ENCODE results near the gene MILR1. TPM values are rescaled to one million over a fixed set of nuclear protein-coding genes. Genes with fewer than 3 reads are reported as not detected.
"Not testable (repeated sequence)": the region's sequence is repeated elsewhere in the genome, so short reads cannot be mapped to it uniquely, and the experiment has no call there.

MILR1 gene
- total RNA-seq, 1 donor from 2014 or later = 0.82 TPM

DNA sequence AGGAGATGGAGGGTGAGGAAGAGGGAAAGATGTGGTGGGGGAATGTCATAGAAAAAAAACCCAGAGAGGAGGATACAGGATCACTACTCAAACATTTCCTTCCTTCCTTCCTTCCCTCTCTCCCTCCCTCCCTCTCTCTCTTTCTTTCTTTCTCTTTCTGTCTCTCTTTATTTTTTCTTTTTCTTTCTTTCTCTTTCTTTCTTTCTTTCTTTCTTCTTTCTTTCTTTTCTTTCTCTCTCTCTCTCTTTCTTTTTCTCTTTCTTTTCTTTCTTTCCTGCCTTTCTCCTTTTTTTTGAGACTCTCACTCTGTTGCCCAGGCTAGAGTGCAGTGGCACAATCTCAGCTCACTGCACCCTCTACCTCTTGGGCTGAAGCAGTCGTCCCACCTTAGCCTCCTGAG, 17.9 kb downstream of the MILR1 start:
- not testable (repeated sequence) for FAIRE-seq; DNase-seq (ENCODE audit: low spot score in 2 of 2)

DNA sequence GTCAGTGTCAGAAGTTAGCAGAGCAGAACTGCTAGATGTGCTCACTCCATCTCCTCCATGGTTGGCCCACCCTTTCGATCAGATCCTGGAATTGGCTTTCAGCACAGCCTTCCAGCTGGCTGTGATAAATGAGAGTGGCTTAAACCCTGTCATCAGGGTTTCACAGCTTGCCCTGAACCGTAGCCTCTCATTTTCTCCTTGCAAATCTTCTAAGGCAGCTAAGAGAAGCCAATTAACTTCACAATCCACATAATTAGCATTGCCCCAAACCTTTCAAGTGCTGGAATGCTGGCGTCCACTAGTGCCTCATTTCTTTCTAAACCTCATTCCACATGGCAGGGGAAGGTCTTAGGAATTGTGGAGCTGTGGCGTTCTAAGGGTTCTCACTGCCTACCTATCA, 21.7 kb downstream of the MILR1 start:
- FAIRE-seq (no peak), DNase-seq (ENCODE audit: low spot score in 2 of 2) (no peak)

DNA sequence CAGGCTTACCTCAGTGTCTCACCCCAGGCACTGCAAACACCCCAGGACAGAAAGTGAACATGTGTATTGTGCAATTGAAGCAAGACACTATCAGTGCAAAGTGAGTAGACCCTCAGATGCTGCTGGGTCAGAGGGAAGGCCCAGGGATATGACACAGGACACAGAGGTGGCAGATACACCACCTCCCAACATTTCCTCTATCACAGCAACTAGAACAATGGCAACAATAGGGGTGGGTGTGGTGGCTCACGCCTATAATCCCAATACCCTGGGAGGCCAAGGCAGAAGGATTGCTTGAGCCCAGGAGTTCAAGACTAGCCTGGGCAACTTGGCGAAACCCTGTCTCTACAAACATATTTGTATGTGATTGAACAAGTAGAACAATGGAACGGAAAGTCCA, 22.5 kb downstream of the MILR1 start:
- DNase-seq (ENCODE audit: low spot score in 2 of 2) (no peak), FAIRE-seq (no peak)

DNA sequence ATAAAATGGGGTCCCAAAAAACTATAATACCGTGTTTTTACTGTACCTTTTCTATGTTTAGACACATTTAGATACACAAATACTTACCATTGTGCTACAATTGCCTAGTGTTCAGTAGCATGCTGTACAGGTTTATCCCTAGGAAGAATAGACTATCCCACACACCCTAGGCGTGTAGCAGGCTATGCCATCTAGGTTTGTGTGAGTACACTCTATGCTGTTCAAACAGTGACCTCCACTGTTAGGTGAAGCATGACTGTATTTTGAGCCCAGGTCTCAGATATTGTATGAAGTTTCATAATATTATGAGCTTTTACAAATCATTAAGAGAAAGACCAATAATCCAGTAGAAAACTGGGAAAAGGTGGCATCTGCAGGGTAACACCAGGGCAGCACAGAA, 23.6 kb downstream of the MILR1 start:
- FAIRE-seq (no peak), DNase-seq (ENCODE audit: low spot score in 2 of 2) (no peak)

DNA sequence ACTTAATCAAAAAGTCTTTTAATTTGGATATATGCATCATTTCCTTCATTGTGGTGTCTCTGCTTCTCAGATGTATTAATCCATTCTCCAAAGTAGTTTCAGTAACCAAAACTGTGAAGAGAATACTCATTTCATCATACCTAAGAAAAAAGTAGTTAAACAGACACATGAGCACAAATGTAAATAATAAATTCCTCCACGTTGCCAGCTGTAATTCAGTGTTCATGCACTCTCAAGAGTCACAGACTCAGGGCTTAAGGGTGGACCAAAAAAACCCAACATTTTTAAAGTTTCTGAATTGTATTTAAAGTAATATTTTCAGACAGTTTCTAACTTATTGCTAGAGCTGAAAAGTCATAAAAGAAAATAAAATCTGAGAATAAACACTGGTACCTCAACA, 28.9 kb downstream of the MILR1 start:
- no peak for DNase-seq (ENCODE audit: low spot score in 2 of 2)
- no peak for FAIRE-seq

DNA sequence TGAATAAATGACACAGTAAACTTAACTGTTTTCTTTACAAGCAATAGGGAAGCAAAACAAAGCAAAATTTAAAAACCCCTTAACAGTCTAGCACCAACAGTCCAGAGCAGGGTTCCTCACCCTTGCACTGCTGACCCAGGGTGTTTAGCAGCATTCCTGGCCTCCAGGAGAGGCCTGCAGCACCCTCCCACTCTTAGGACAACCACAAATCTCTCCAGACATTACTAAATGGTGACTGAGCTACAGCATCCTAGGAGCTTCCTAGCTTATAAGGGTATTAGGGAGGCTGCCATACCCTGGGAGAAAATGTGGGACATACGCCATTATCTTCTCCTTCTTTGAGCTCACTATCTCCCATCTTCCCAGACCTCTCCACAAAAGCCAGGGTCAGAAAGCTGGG, 32.0 kb downstream of the MILR1 start:
- DNase-seq (ENCODE audit: low spot score in 2 of 2) (no peak), FAIRE-seq (no peak)

DNA sequence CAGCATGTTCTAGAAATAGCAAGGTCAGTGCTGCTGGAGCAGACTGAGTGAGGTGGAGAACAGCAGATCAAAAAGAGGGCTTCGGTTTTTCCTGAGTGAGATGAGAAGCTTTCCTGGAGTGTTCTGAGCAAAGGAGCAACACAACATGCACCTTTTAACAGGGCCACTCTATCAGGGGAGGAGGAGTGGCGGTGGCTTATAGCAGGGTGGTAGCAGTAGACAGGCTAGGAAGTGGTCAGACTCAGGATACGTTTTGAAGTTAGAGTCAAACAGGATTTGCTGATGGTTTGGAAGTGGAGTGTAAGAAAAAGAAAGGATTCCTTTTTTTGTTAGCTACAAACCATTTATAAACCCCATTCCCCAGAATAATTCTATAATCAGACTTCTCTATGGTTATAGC, 35.5 kb downstream of the MILR1 start:
- DNase-seq (ENCODE audit: low spot score in 2 of 2) (no peak), FAIRE-seq (no peak)

DNA sequence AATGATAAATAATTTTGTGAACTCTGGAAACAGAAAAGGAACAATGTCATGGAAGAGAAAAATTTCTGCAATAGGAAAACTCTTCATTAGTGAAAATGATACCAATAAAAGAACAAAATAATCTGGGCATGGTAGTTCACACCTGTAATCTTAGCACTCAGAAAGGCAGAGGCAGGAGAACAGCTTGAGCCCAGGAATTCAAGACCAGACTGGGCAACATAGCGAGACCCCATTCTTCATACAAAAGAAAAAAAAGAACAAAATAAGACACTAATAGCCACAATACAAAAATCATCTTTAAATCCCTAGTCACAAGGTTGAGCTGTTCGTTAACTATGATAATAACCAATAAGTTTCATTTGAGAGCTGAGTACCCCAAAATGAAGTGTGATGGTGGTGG, 39.4 kb downstream of the MILR1 start:
- FAIRE-seq = no peak
- no peak for DNase-seq (ENCODE audit: low spot score in 2 of 2)

DNA sequence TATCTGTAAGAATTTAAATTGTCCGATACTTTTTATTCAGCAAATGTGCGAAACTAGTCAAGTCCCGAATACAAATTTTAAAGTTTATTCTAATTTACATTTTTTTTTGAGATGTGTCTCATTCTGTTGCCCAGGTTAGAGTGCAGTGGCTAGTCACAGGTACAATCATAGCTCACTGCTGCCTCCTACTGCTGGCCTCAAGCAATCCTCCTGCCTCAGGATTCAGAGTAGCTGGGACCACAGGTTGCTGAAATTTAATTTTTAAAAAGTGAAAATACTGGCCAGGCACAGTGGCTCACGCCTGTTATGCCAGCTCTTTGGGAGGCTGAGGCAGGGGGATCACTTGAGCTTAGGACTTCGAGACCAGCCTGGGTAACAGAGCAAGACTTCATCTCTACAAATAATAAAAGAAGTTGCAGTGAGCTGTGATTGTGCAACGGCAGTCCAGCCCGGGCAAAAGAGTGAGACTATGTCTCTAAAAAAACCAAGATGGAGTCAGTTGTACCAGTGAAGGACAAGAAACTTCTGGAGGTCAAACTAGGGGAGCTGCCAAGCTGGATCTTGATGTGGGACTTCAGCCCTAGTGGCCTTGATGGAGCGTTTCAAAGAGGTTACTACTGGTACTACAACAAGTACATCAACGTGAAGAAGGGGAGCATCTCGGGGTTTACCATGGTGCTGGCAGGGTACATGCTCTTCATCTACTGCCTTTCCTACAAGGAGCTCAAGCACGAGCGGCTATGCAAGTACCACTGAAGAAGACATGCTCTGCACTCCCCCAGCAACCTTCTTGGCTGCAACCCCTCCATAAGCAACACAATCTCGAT, 42.3 kb downstream of the MILR1 start:
- DNase-seq (ENCODE audit: low spot score in 2 of 2) (no peak), FAIRE-seq (no peak)

DNA sequence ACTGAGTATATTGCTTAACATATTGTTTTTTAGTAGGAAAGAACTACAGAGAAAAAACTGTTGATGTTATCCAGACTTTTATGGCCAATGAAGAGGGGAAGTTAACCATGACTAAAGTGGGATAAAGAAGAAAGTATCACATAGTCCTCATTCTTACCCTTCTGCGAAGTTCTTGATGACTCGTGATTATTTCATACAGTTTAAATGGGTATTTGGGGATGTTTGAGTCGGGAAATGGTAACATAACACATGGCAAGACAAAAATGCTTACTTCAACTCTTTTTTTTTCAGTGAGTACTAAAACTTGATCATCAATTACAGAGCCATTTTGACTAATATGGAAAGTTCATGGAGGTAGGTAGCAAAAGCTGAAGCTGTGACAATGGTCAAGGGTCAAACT, 43.1 kb downstream of the MILR1 start:
- DNase-seq (ENCODE audit: low spot score in 2 of 2) (no peak), FAIRE-seq (no peak)

DNA sequence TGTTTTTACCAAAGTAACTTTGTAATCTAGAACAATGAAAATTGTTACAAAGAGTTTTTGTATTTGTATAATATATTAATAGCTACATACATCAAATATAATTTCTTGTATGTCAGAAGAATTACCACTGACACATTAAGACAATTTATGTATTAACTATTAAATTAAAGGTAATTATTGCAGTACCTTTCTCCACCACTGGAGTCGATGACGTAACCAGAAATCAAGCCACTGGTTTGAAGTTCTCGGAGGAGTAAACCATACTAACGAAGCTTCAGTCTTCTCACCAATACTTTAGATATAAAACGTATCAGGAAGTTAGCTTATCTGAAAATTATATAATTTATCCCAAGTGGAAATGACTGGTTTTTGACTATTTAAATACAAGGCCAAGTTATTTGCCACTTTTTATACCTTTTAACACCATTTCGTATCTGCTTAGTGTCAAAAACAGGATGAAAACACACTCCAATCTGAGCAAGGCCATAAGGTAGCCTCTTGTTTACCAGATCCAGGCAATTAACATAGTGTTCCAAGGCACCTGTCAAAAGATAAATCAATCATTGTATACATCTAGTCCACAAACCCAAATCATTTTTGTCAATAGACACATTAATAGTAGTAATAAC, 43.7 kb downstream of the MILR1 start:
- no peak for FAIRE-seq

DNA sequence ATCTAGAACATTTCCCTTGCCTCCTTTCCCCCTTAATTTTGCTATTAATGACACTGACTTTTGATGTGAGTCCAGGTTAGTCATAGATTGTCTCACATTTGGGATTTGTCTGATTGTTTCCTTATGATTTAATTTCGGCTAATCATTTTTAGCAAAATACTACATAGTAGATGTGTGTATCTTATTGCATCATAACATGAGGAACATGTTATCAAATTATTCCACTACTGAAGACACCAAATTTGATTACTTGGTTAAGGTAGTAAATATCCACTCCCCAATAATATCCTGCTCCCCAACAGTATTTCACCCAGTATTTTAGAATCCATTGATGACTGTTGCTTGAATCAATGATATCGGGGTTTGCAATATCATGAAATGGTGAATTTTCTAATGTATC, 45.2 kb downstream of the MILR1 start:
- DNase-seq (ENCODE audit: low spot score in 2 of 2) (no peak), FAIRE-seq (no peak)

More for the DNA sequence above, 43.7 kb downstream of the MILR1 start:
- DNase-seq (ENCODE audit: low spot score in 2 of 2) = no peak

DNA sequence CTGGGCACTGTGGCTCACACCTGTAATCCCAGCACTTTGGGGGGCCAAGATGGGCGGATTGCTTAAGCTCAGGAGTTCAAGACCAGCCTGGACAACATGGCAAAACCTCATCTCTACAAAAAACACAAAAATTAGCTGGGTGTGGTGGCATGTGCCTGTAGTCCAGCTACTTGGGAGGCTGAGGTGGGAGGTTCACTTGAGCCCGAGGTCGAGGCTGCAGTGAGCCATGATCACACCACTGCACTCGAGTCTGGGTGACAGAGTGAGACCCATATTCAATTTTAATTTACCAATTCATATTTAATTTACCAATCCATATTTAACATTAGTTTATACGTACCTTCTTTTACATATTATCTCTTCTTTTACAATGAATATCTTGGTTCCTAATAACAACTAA, 46.4 kb downstream of the MILR1 start:
- DNase-seq (ENCODE audit: low spot score in 2 of 2); FAIRE-seq: not testable (repeated sequence)

DNA sequence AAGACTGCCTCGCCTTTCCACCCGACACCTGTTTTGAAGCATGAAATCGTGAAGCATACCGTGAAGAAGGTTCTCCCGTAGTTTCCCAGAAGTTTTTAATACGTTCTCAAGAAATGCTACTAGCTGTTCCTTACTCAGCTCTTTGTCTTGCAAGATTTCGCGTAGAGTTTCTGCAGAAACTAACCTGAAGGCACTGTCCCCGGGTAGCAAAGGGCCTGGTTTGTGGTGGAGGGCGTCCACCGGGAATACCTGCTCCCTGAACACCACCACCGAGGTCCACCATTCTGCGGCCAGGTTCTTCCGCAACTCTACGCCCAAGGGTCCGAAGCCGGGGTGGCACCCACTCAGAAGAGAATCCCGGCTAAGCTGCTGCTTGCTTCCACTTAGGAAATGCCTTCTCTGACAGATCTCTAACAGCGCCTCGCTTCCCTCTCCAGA, 47.5 kb downstream of the MILR1 start:
- DNase-seq (ENCODE audit: low spot score in 2 of 2) = no peak
- no peak for FAIRE-seq

DNA sequence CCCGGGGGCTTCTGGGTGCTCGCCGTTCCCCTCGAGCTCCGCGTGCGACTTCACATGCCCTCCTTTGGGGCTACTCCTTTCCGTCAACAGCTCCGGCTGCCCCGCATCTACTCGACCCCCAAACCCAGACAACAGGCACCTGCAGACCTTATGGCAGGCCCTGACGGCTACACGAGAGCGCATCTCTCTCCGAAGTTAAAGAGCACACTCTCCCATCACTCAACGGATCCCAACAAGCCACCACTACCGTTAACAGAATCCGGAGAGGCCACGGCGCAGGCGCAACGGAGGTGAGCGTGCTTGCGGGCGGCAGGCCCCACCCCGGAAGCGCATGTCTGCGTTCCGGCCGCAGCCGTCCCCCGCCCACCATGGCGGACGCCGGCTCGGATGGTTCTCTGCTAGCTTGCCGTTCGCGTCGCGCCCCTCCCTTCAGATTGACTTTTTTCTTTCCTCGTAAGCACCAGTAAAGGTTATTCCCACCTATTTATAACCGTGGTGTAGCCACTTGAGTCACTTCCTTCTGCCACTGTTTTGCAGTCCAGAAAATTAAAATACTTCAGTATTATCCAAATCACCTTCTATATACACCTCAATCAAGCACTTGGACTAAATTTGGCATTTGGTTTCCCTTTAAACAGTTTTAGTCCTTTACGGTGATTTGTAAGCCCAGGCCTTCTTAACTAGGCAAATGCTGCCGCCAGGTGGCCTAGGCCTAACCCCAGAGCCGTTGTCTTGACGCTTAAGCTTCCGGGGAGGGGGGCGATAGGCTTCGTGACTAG, 48.1 kb downstream of the MILR1 start, which contains the start of gene POLG2:
Gene POLG2 (minus strand): TSS at position 269 of the 779 bp plus-strand sequence. CDS start 86 bp downstream, at position 183.
- FAIRE-seq = no peak
- peak; percentile 75 to 84 for DNase-seq (ENCODE audit: low spot score in 2 of 2)

DNA sequence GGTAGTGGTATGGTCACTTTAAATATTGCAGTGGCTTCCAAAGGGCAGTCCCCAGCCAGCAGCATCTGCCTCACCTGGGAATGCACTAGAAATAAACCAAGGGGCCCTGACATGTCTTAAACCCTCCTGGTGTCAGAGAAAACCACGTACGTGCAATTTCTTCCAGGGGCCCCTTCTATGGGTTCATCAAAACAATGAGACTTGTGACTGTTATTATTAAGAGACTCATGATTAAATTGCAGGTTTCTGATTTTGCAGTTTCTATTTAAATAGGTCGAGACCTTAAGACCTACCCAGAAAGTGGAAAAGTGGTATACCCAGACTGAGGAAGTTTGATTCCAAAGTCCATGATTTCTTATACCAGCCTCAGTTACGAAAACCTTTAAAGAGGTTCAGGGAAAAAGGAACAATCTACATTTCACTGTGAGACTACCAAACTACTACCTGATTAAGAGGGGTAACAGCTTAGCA, 48.7 kb downstream of the MILR1 start:
- no peak for FAIRE-seq
- DNase-seq (ENCODE audit: low spot score in 2 of 2) = no peak

DNA sequence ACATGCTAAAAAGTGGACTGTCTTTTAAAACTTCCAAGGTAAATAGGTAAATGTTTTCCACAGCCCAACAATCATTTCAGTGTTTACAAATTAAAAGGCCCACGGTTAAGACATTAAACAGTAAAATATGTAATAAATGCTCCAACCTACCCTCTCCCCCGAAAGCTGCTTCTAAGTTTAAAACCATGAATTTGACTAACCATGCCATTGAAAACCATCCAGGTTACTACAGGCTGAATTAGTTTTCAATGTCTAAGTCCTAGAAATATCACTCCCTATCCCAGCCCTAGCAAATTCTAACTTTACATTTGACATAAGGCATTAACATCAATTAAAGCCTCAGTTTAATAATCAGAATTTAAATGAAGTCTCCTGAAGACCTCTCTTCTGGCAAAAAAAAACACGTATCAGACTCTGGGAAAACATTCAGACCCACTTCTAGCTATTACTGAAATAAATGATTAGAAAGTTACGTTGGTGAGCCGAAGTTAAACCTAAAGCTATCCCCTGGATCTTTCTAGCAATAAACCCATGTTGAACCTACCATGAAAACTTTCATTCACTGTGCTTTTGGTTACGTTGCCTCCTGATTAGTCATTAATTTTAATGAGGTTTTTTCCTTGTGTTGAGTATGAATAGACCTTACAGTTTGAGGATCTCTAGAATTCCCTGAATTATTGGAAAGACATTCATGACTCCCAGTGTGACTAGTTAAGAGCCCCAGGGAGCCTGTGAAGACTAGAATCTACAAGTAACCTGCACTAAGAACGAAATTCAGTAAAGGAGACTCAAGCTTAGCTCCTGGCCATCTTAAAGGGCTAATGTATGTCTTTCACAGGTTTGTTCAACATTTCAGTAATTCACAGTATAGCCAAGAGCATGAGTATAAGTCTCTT, 49.6 kb downstream of the MILR1 start:
- FAIRE-seq (no peak), DNase-seq (ENCODE audit: low spot score in 2 of 2) (no peak)

DNA sequence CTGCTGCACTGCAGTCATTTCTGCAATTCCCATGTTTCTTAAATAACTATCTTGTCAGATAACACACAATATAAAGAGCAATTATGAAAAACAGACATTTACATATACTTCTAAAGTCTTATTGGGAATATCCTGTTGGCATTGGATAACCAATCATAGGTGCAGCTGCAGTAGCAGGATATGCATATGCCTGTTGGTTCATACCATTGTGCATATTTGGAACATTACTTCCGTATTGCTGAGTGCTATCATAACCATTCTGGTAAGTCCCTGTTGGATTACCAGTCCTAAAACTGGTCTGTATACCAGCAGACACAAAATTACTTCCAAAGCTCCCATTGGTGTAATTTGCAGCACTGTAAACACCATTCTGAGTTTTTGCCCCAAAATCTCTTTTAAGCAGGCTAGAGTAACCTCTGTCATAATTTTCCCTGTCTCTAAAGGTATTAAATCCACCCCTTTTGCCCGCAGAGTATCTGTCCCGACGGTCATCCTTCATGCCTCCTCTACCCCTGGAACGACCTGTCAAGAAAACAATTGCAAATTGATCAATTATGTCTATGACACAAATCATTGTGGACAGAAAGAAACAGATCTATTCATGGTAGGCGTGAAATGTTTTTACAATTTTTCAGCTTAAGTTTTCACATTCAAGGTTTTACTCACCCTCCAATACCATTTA, 51.0 kb downstream of the MILR1 start:
- FAIRE-seq (no peak), DNase-seq (ENCODE audit: low spot score in 2 of 2) (no peak)

DNA sequence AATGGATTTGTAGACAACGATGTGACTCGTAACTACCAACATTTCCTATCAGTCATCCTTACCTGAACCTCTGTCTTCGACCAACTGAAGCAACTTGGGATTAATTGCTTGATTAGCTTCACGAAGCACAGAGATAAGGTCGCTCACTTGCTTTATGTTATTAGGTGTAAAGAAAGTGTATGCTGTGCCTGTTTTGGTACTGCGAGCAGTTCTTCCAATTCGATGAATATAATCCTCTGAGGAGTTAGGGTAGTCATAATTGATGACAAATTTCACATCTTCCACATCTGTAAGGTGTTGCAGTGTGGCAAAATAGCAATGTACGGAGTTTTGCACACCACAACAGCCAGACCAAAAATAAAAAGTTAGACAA, 51.6 kb downstream of the MILR1 start:
- DNase-seq (ENCODE audit: low spot score in 2 of 2) (no peak), FAIRE-seq (no peak)

Measured in frontal cortex (tissue), 4 donors.